NCI-H460 (cell line): Measurements from ENCODE around the gene SERINC3. TPM values are rescaled to one million over a fixed set of nuclear protein-coding genes. Genes with fewer than 3 reads are reported as not detected.
"Not testable (repeated sequence)": the region's sequence is repeated elsewhere in the genome, so short reads cannot be mapped to it uniquely, and the experiment has no call there.

Experiments used
- DNase-seq: peaks from one replicate; pipeline ENCODE4 v3.0.0-alpha.2; 2016; ENCODE audit warnings: low read depth; ENCODE audit errors: extremely low read depth
- polyA plus RNA-seq: library from polyadenylated mRNA; depleted of rRNA; stranded (reverse); fragments of >200 nt; gene quantifications from 2 replicates; pipeline ENCODE4 v1.2.3, GENCODE V29; 2014; cell fraction: nucleus; rRNA removed
- total RNA-seq: library from RNA; depleted of rRNA; stranded (reverse); fragments of >200 nt; shearing (Covaris generic); gene quantifications from 2 replicates; pipeline ENCODE4 v1.2.3, GENCODE V29; 2014; rRNA removed

Gene SERINC3
- total RNA-seq = 129 and 130 TPM in 2 replicates
- 39.8 and 51.0 TPM in 2 replicates for polyA plus RNA-seq

DNA sequence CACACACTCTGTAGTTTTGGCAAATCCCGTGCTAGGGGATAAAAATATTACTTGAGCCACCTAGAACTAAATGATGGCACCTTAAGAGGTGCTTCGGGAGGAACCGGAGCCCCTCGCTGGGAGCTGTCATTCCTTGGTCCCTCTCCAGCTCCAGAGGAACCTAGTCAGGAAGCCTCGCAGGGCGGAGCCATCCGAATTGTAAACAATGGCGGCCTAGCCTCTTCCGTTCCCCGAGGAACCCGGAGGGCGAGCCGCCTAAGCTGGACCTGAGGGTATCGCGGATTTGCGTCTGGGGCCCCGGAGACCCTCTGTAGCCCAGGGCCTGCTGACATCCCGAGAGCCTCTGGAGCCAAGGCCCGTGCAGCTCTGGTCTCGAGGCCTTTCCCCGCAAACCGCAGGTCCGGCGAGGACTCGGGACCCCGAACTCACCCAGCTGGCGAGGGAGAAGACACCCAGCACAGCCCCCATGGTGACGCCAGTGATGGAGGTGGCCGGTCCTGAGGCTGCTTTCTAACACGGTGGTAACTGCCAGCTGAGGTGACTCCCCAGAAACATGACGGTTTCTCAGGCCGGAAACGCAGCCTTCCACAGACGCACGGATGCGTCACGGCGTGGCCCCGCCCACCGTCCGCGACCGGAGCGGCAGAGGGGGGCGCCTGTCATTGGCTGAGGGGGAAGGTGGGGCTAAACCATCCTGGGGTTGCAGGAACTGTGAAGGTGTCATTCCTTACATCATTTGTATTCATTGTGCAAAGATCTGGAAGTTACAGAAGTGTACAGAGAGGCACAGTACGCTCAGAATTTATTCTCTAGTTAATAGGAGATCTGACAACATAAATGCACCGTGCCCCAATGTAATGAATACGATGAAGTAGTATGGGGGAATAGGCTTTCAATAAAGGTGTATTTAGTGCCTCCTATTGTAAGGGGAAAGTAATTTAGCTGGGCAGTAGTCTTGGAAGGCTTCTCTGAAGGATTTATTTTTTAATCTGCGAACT is at the start of gene SERINC3:
Gene SERINC3, minus strand, starts transcription at position 587 of the 998 bp plus-strand sequence. Its CDS starts 119 bp downstream, at position 468.
- peak; percentile 94 for DNase-seq

DNA sequence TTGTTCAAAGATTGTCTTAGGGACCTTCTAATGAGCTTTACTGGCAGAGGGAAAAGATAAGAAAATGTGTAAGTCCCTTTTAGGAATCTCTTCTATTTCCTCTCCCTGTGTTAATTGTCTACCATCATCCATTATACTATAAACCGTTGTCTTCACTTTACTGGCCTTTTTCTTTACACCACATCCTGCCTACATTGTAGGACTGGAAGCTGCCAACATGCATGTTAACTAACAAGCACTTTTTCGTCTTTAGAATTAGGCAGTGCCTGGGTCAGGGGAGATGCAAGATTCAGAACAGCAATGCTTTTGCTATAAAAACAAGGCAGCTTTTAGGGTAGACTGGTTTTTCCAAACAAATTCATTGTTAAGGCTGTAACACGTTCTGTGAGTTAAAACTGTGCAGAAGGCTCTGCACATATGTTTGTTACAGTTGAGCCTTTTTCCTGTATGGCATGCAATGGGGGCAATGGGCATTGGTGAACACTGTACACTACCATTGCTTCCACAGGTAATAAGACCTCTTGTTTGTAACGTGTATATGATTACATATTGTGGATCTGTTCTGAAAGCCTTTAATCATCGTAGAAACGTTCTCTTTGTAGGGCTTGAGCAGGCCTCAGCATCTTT is 49.6 kb upstream of the SERINC3 start:
- DNase-seq = no peak

DNA sequence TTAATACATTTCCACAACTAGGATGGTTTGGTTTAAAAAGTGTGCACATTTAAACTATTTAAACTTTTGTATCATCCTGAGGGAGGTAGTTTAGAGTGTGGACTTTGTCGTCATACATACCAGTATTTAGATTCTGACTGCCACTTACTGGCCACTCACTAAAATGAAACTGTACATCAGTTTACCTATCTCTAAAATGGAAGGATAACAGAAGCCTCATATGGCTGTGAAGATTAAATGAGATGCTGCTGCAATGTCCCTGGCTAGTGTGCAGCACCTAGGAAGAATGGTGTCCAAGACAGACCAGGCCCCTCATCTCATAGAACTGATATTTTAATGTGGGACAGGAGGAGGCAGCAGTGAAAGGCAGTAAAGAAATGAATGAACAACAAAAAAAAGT is 48.5 kb upstream of the SERINC3 start:
- no peak for DNase-seq

DNA sequence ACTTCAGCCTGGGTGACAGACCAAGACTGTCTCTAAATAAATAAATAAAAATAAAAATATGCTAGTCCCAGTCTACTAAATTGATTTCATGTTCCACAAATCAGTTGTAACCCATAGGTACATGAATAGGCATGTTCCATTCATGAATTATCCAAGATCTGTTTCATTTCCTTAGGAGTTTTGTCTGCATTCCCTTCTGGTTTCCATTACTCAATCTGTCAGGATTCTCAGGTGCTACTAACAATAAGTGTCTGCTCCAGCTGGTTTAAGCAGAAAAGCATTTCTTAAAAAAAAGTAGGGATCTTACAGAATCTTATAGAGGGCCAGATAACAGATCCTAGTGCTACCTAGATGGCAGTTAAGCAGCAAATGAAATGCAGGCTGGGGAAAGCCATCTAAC is 44.9 kb upstream of the SERINC3 start:
- DNase-seq = no peak

DNA sequence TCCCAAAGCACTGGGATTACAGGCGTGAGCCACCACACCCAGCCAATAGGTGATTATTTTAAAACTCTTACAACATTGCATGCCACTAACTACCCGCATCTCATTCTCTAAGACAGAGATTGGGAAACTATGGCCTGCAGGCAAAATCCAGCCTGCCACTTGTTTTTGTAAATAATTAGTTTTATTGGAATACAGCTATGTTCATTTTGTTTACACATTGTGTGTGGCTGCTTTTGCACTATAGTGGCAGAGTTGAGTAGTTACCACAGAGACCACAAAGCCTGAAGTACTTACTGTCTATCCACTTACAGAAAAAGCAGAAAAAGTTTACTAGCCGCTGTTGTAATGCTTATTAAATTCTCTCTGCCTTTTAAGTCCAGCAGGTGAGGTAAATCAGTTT is 44.1 kb upstream of the SERINC3 start:
- no peak for DNase-seq

DNA sequence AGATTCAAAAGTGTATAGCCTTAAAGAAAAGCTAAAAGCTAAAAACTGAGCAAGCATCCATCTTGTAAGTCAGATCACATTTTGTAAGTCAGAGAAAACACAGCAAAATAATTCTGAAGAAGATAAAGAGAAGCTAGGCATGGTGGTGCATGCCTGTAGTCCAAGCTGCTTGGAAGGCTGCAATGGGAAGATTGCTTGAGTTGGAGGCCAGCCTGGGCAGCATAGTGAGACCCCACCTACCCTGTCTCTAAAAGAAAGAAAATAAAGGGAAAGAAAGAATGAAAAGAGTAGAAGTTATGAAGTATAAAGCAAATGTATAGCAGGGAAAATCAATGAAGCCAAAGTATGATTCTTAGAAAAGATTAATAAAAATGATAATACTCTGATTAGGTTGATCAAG is 40.0 kb upstream of the SERINC3 start:
- no peak for DNase-seq

DNA sequence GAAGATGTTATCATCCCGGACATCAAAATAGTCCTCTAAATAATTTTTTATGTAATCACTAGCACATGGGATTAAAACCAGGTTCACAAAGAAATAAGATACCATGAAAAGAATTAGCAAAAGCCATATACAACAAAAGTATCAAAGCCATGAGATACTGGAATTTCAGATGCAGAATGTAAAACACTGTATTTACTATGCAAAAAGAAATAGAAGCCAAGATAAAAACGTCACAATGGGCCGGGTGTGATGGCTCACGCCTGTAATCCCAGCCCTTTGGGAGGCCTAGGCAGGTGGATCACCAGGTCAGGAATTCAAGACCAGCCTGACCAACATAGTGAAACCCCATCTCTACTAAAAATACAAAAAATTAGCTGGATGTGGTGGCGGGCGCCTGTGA is 38.9 kb upstream of the SERINC3 start:
- DNase-seq = not testable (repeated sequence)

DNA sequence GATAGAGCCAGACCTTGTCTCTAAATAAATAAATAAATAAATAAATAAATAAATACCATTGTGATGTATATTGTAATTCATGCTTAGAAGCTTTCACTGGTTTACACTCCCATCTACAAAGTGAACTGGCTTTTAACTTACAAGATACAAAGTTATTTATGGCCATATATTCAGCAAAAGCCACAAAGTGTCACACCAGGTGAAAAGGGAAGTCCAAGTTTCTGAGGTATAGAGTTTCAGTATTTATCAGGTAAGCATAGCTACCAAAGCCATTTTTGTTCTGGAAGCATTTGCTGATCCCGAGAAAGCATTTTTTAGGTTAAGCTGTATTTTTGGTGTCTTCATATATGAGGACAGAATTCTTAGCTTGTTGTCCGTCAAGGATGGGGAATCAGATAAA is 38.4 kb upstream of the SERINC3 start:
- DNase-seq = no peak

DNA sequence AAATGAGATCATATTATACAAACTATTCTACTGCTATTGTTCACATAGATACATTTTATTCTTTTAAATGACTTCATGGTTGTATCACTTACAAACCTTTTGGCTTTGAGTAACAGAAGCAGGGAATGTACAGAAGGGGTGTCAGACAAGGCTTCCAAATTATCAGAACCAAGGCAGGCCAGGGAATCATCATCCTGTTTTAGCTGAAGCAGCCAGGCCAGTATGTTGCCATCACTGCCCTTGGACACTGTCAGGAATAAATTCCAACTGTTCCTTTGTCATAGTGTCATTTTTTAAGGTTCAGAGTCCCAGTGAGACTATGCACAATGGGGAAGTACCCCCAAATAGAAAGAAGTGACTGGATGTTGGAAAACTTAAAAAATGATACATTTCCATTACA is 37.4 kb upstream of the SERINC3 start:
- DNase-seq = no peak

DNA sequence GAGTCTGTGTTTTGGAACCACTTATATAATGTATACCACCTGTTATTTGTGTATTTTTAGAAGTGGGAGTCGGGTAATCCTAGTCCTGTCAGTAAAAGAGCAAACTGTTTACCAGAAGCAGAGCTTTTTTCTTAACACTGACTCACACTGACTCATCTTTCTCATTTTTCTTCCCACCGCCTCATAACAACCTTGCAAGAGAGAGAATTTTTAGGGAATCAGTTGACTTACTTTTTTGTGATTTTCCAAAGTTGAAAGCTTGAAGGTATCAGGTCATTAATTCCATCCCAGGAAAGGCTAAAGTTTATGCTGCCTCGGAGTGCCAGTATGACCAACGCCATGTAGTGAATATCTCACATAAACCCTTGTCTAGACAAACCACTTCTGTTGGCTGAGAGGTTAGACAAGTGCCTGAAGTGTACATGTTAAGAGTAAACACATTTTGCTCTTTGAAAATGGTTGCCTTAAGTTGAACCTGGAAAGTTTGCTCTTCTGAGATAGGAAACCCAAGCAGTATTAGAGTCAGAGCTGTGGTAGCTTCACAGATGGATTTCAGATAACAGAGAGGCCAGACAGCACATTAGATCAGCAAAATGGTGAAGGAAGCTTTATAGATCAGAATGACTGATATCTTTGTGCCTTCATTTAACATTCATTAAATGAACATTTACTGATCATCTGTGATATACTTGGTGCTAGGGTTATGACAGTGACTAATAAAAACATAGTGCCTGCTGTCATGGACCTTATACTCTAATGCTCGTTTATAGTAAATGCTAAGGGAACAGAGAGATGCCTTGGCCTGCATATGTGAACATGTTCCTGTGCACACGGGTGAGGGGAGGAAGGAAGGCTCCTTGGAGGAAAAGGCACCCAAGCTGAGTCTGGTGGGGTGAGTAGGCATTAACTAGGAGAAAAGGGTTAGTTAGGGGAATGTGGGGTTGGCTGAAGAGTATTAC is 31.4 kb upstream of the SERINC3 start:
- DNase-seq = no peak

DNA sequence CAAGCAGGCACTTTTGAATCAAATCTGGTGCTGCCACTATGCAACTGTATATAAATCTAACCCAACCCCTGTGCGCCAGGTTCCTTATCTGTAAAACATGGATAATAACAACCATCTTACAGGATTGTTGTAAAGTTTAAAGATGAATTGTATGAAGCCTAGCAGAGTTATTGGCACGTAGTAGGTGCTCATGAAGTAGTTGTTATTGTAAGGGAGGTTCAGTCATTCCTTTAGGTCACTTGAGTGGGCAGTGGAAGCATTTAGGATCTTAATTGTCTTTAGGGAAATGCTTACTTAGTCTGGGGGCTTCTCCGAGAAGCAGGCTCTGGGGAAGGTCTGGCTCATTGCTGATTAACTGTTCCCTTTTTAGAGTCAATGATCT is 30.7 kb upstream of the SERINC3 start:
- DNase-seq = no peak

DNA sequence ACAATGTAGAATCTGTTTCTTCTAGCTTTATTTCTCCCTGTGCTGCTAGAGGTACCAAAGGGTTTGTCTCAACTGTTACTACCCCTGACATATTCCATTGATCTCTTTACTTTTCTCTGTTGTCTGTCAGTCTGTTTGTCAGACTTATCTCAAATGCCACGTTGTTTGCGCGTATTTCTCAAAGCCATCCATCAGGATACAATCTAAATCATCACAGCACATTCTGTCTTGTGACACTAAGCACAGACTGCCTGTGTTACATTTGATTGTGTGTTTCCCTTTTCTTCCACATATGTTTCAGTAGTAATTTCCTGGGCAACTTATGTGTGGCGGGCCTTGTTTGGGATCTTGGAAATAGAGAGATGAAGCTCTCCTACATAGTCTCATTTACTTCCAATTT is 30.2 kb upstream of the SERINC3 start:
- DNase-seq = no peak

DNA sequence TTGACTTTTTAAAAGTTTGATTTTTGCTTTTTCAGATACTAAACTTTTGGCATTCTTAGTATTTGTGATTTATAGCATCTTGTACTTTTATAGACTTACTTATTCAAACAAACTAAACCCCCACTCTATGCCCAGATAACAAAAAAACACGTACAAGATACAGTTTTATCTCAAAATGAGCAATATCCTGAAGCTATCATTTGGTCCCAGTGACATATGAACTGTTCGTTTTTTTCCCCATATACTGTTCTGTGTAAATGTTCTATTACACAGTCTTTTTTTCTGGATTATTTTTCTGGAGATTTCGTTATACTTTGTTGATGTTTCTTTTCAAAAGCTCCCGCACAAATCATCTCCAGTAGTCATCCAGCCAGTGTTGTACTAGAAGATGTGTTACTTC is 27.3 kb upstream of the SERINC3 start:
- DNase-seq = no peak

DNA sequence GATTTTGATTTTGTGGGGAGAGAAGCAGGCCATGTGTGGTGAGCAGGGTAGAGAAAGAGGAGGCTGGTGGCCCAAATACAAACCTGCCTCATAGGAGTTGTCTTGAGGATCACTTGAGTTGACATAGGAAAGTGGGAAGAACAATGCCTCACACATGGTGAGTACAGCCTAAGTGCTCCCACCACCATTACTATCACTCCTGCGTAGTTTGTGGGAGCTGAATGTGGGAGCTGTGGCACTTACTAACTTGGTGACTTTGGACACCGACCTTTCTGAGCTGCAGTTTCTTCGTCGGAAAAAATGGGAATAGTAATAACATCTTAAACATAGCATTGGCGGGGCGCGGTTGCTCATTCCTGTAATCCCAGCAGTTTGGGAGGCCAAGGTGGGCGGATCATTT is 25.5 kb upstream of the SERINC3 start:
- no peak for DNase-seq

DNA sequence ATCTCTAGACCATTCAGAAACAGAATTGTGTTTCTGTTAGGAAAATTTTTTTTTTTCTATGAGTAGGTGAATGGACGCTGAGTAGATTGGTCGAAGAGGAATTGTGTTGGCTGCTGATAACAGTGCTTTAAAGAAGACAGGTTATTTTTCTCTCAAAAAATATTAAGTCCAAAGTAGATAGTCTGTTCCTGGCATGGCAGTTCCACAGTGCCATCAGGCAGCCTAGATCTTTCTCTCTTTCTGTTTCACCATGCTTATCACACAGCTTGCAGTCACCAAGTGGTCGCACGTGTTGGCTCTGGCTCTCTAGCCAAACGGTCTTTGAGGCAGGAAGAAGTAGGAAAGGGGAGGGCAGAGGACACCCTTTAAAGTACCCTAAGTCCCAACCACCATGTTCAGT is 22.4 kb upstream of the SERINC3 start:
- no peak for DNase-seq

DNA sequence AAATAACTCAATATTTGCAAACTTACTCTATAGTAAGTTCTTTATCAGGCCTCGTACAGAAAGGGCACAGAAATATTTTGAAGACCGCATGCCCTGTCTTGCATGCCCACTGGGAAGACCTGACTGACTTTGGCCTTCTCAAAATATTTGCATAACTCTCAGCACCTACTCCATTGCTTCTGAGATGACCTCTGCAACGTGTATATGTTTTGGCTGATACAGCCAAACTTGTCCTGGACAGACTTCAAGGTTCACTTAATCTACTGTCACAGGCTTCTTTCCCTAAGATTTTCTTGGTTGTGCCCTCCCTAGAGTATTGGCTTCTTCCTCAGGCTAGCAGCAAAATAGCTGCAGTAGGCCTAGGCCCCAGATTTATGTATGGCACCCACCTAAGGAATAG is 21.5 kb upstream of the SERINC3 start:
- DNase-seq = no peak

DNA sequence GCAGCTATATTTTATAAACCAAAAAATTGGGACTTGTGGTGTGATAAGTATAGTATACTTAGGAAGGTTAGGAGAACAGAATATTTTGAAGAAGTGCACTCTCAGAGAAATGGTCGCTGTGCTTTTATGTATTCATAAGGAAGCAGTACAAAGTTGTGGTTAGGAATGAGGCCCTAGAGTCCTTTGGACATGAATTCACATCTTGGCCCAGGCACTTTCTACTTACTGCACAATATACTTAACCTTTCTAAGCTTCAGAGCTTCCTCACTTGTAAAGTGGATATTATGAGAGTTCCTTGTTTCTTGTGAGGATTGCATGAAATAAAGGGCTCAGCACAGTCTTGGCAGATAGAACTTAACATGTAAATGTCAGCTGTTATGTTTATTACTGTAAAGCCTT is 21.0 kb upstream of the SERINC3 start:
- no peak for DNase-seq

DNA sequence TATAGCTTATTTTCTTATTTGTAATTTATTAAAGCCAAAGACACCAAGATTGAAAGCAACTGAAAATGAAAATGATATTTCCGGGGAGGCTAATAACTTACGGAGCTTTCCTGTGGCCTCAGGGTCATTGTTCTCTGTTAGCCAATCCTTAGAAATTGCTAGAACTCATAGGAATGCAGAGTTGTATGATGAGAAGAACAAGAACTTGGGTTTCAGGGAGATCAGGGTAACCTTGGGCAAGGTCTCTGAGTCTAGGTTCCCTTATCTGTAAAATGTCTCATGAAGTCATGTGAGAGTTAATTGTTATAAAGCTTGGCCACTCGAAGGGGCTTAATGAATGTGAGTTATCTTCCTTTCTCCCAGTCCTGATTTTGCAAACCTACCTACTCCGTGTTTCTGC is 20.1 kb upstream of the SERINC3 start:
- DNase-seq = no peak

DNA sequence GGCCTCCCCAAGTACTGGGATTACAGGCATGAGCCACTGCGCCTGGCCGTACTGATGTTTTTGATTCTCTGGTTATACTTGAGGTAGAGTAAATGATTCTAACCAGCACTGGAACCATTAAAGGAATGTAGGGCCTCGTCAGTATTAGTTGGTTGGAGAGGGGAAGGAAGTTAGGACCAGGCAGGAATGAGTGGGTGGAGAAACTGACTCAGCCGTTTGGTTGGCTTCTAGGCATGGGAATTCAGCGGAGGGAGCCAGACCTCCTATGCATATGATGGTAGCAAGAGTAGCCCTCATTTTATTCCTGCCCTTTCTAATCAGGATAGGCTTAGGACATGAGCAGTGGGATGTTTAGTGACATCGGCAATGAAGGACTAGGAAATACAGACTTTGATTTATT is 19.0 kb upstream of the SERINC3 start:
- no peak for DNase-seq

DNA sequence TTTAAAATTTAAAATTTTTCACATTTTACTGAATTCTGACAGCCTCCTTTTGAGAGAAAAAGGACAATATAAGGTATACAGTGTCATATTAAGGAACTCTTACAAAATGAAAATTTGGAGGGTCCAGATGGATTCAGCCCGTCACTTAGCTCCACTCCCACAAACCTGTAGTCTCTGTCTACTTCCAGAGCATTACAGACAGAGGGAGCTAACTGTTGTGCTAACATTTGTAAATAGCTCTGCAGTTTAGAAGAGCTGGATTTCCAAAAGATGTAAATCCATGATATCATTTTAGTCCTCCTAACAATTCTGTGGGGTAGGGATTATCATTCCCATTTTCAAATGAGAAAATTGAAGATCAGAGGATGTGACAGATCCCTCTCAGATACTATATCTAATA is 16.1 kb upstream of the SERINC3 start:
- DNase-seq = no peak

DNA sequence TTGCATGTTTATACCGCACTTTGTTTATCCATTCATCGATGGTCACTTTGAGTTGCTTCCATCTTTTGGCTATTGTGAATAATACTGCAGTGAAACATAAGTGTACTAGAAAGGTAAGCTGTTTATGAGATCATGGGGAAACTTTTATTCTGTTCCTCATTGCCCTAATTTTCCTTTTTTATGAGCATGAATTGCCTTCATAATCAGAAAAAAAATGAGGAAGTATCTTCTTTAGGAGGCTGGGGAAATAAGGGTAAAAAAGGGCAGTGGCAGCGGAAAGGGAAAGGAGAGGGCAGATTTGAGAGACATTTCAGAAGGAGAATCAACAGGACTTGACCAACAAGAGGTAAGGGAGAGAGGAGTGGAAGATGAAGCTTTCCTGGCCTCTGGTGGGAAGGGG is 14.3 kb upstream of the SERINC3 start:
- DNase-seq = no peak
